GM10248 (cell line): ENCODE results near the gene FBLL1.

ENCODE experiments used
- CTCF ChIA-PET: fragments of 300-600 bp; sonication (Branson Sonifier 250); formaldehyde crosslinking; extraction: SDS; loops from one replicate; lab custom pipeline; 2021; ENCODE audit warnings: antibody characterized with exemption; lab: Yijun Ruan, JAX
- POLR2A ChIA-PET: fragments of 350-650 bp; sonication (Branson Sonifier 250); formaldehyde crosslinking; extraction: SDS; loops from one replicate; lab custom pipeline; 2020; ENCODE audit warnings: antibody characterized with exemption; lab: Yijun Ruan, JAX
- DNase-seq: peaks from one replicate; pipeline ENCODE4 v3.0.0; 2012; ENCODE audit errors: extremely low spot score
- CTCF ChIP-seq: IDR thresholded peaks from 2 replicates; pipeline ENCODE4 v1.5.1; 2012; ENCODE audit warnings: mild to moderate bottlenecking, low read depth; ENCODE audit errors: extremely low read depth, missing control alignments, control extremely low read depth

Gene FBLL1

GRCh38 chr5:168528521-168529373, at the start of gene FBLL1:
FBLL1 (plus strand) TSS chr5:168529305; CDS start chr5:168529505, 200 bp downstream.
- no peak for TF ChIP-seq CTCF
- POLR2A ChIA-PET, result no interaction called here
- peak; percentile 29 for DNase-seq
- CTCF ChIA-PET, result no interaction called here

- no peak for TF ChIP-seq CTCF
- CTCF ChIA-PET, result interaction anchor here (1.0 kb wide), 1 partner anchor 9 kb away, joined by 3 read pairs; no protein-coding TSS in a partner anchor
- POLR2A ChIA-PET, result no interaction called here
Measured at GRCh38 chr5:168480601-168481000, 48.5 kb upstream of the FBLL1 start.

GRCh38 chr5:168481330-168481788, 47.7 kb upstream of the FBLL1 start:
- ChIA-PET CTCF (interaction anchor here (1.0 to 1.7 kb wide), 2 partner anchors 10 to 156 kb away, joined by 3 read pairs; no protein-coding TSS in a partner anchor), POLR2A (no interaction called here)
- DNase-seq, result peak; percentile 76
- no peak for TF ChIP-seq CTCF

More at GRCh38 chr5:168480601-168481000, 48.5 kb upstream of the FBLL1 start:
- DNase-seq, result no peak

- POLR2A ChIA-PET, result no interaction called here
- TF ChIP-seq CTCF, result no peak
- no peak for DNase-seq
- CTCF ChIA-PET, result interaction anchor here (1.7 kb wide), 1 partner anchor 157 kb away, joined by 3 read pairs; no protein-coding TSS in a partner anchor
Measured at GRCh38 chr5:168482361-168482760, 46.7 kb upstream of the FBLL1 start.

GRCh38 chr5:168486136-168486879, 42.8 kb upstream of the FBLL1 start, which contains the start of gene RARS1:
RARS1 (plus strand) TSS chr5:168486471; CDS start chr5:168486499, 28 bp downstream.
- ChIA-PET CTCF (interaction anchor here (0.6 to 2.3 kb wide), 12 partner anchors 9 to 386 kb away, joined by 3 to 10 read pairs (median 4); no protein-coding TSS in a partner anchor), POLR2A (no interaction called here)
- peak; percentile 96 for DNase-seq
- TF ChIP-seq CTCF, result peak; percentile 98

GRCh38 chr5:168489059-168489458, 40.0 kb upstream of the FBLL1 start:
- no peak for TF ChIP-seq CTCF
- no peak for DNase-seq
- CTCF ChIA-PET, result interaction anchor here (0.8 to 1.4 kb wide), 3 partner anchors 9 to 12 kb away, joined by 3 read pairs; no protein-coding TSS in a partner anchor
- POLR2A ChIA-PET, result no interaction called here
